NCI-H2196 (cell line): ENCODE data around the gene PCSK6.

Experiments
- DNase-seq: peaks from one replicate; lab custom pipeline; 2025; ENCODE audit not compliant: unreplicated experiment; lab: John Stamatoyannopoulos, UW

The PCSK6 gene

GRCh38 chr15:101314336-101315125, 175.0 kb downstream of the PCSK6 start:
- no peak for DNase-seq

GRCh38 chr15:101313041-101313761, 176.3 kb downstream of the PCSK6 start:
- no peak for DNase-seq

DNA sequence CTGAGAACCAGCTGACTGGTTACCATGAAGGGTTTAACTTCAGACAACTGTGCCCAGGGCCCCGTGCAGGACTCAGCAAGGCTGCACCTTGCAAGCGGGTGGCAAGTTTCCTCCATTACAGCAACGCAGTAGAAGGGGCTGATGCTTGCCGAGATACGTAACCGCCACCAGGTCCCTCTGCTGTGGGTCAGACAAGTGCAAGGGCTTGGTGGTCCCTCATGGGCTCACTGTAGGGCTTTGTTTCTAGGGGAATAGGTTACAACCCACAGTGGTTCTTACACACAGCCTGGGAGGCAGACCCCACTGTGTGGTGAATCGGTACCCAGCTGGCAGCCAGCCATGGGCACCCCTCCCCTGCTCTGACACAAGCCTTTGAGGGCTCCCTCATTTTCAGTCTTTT, 179.0 kb downstream of the PCSK6 start:
- no peak for DNase-seq

DNA sequence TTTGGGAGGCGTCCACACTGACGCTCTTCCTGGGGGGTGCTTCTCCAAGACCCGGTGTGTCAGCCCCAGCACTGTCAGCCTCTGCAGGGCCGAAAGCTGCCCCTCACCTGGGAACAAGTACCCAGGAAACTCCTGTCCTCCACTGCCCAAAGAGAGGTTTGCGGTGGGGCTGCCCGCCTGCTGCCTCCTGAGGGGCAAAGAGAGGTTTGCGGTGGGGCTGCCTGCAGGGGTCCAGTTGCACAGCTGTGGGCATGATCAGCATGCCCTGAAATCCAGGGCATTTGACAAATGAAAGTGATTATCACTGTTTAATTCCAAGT, 179.4 kb downstream of the PCSK6 start:
- no peak for DNase-seq

DNA sequence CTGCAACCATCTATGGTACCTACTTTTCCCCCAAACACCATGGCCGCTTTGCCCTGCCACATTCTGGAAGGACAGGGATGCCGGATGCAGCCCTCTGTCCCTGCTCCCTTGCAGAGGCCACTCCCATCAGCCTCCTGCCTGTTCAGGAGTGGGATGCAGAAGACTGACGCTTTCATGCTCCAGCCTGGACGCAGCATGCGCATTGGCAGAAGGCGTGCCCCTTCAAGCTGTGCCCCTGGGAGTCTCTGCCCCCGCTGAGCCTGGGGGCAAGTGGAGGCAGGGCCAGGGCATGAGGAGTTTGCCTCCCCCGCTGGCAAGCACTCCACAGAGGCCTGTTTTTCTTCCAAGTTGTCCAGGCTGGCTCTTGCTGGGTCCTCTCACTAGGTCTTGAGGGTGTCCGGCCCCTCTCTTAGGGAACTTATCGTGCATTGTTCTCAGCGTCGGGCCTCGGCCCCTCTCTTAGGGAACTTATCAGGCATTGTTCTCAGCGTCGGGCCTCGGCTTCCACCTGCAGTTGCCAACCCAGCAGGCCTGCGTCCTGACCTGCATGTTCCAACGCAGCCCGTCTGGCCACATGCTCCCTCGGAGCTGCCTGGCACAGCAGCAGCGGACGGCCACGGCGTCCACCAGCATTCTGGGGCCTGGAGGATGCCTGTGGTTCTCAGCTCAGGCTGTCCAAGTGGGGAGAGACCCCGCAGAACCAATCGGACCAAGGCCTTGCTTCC, 179.9 kb downstream of the PCSK6 start:
- DNase-seq: no peak

DNA sequence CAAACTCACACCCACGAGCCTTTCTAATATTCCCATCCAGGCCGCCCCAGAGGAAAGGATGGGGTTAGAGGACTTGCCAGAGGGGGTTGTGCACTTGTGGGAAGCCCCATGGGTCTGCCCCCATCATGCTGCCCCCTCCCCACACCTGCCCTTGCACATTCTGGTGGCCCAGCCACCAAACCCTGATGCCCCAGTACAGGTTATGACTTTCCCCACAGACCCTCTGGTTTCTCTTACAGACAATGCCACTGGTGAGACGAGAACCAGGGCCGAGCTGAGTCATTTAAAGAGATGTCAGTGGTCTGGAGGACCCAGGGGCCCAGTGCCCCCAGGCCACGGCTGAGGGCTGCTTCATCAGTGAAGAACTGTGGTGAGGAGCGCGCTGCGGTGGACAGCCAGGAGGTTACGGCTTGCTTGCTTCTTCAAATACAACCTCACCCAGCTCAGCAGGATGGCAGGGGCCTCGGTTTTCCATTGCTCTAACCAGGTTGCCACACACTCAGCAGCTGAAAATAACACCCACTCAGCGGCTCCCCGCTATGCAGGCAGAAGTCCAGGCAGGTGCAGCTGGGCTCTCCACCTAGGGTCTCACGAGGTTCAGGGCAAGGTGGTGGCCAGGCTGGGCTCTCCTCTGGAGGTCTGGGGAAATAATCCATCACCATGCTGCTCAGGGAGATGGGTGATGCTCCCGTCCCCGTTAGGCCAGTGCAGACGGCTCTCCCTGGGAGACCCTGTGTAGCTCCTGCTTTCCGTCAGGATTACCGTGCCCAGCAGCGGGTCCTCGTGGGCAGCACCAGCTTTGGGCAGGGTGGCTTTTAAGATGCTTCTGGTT, 180.7 kb downstream of the PCSK6 start:
- DNase-seq: no peak

DNA sequence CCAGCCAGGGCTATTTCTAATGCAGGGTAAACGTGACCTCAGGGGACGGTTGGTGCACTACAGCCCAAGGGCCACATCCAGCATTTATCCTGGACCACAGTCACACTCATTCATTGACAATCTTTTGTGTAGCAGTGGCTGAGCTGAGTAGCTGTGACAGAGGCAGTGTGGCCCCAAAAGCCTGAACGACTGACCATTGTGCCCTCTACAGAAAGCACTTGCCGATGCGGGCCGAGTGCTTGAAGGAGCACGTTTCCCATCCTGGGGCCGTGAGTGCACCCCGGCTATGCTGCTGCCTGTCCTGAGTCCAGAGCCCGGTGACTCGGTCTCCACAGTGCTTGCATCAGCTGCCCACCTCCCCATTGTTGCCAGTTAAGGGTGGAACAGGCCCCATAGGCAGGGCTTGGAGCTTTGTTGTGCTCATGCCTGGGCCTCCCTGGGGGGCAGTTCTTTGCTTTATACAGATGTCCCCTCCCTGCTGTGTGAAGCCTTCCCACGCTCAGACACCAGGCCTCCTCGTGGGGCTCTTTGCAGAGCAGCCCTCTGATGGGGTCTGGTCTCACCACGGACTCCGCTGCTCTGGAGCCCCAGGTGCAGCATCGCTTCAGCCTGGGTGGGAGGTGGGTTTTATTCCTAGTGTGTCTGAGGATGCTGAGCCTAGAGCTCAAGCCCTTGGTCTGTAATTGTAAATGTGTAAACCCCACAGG, 181.5 kb downstream of the PCSK6 start:
- DNase-seq: no peak

- DNase-seq: no peak
These were observed 182.2 kb downstream of the PCSK6 start for GRCh38 chr15:101307048-101307896.

GRCh38 chr15:101306341-101307047, 183.0 kb downstream of the PCSK6 start:
- DNase-seq: no peak

- DNase-seq: no peak
These were observed 183.7 kb downstream of the PCSK6 start for GRCh38 chr15:101305820-101306255.

DNA sequence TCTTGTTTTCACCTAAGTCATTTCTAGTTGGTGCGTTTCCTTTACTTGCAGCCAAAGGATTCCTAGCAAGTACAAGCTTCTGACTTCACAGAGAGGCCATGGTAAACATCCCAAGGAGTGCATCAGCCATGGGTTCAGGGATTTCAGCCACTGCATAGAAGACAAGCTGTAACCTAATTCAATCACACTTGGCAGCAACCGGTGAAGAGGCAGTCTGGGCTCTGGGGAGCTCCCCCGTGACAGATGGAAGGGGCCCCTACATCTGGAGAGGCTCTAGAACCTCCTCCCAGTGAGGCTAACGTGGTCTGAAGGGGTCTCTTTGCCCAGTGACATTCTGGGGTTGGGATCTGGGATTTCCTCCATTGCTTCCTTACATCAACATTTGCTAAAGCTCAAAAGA, 186.1 kb downstream of the PCSK6 start:
- no peak for DNase-seq

- no peak for DNase-seq
These were observed 192.8 kb downstream of the PCSK6 start for GRCh38 chr15:101296418-101297405.

- no peak for DNase-seq
These were observed 193.8 kb downstream of the PCSK6 start for GRCh38 chr15:101295607-101296161.

DNA sequence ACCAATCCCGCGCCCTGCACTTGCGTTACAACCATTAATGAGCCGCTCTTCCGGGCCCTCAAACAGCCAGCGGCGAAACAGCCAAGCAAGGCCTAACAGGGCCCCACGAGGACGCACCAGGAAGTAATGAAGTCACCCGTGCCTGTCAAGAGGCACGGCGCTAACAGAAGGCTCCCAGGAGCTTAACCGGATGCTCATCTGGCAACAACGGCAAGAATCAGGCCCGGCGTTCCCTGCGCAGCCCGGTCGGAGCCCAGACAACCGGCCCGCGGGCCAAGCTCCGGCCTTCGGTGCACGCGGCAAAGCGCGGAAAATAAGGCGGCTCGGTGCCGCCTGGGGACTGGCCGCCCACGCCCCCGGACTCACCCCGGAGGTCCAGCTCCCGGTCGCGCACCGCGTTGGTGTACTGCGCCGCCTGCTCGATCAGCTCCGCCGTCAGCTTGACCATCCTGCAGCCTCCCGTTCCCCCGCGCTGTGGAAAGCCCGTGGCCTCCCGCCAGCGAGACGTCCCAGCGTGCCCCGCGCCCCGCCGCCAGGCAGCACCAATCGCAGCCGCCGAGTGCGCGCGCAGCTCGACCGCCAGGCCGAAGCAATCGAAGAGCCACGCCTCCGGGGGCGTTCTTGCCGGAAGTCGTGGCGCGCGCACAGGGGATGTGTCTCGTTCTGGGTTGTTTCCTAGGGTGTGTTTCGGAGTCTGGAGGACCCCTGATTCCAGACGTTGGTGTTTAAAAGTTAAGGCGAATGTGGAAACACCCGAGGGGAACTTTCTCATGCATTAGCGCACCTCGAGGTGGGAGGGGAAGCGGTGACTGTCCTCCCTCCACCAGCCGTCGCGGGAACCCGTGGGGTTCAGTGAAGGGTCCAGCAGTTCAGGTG, 194.5 kb downstream of the PCSK6 start, which contains the start of gene SNRPA1:
SNRPA1 (minus strand) TSS at position 518 of the 876 bp plus-strand sequence; CDS start at position 448, 70 bp downstream.
- peak; percentile 92 for DNase-seq

GRCh38 chr15:101293122-101293521, 196.4 kb downstream of the PCSK6 start:
- DNase-seq: no peak

GRCh38 chr15:101288905-101289513, 200.5 kb downstream of the PCSK6 start:
- peak; percentile 54 for DNase-seq
